HL-60 (cell line): ENCODE data around the gene CLIC6.

Experiments
- CTCF ChIP-seq: IDR thresholded peaks from one replicate; pipeline ENCODE4 v1.5.1; 2011; ENCODE audit warnings: low read length, control low read depth, inconsistent platforms; ENCODE audit not compliant: insufficient read depth
- GABPA ChIP-seq: IDR thresholded peaks from 2 replicates; pipeline ENCODE4 v1.6.1; 2012; ENCODE audit warnings: low read depth
- POLR2AphosphoS5 ChIP-seq: IDR thresholded peaks from 2 replicates; pipeline ENCODE4 v1.6.1; 2012; ENCODE audit warnings: low read depth
- REST ChIP-seq: IDR thresholded peaks from 2 replicates; pipeline ENCODE4 v1.6.1; 2012; ENCODE audit warnings: low read depth; ENCODE audit not compliant: insufficient replicate concordance
- SPI1 ChIP-seq: IDR thresholded peaks from 2 replicates; pipeline ENCODE4 v1.6.1; 2012; ENCODE audit warnings: low read depth, mild to moderate bottlenecking, borderline replicate concordance

GRCh38 chr21:34671891-34672290 is 3.1 kb downstream of the CLIC6 start:
- TF ChIP-seq CTCF (no peak), GABPA (no peak), POLR2AphosphoS5 (no peak), REST (no peak), SPI1 (no peak)
